ENCODE measurements around the gene MRPL50. TPM values are rescaled to one million over a fixed set of nuclear protein-coding genes. Genes with fewer than 3 reads are reported as not detected.
A peak's percentile ranks its signal among the peaks of the same experiment; 100 is the strongest.

The MRPL50 gene
- polyA plus RNA-seq, 4 donors: 7.3 to 25.4 (median 11.6) TPM

GRCh38 chr9:101440714-101441230 lies 42.4 kb upstream of the MRPL50 start:
- Histone ChIP-seq H3K4me3 (ENCODE audit: low read depth in 1 of 3, low read length in 3 of 3) (peak overlapping the region in 1 of 3 donors; percentile 52), H3K9me3 (ENCODE audit: control insufficient read depth in 2 of 2, insufficient read depth in 1 of 2, low read depth in 1 of 2, low read length in 1 of 2) (peaks cover 0 to 6% of the 10 kb centered on the region in 2 donors), H3K36me3 (ENCODE audit: control insufficient read depth in 3 of 3, insufficient read depth in 2 of 3, low read depth in 1 of 3, low read length in 3 of 3) (no peaks in the 10 kb centered on the region), H3K4me1 (ENCODE audit: control insufficient read depth in 3 of 3, insufficient read depth in 2 of 3, low read depth in 1 of 3, low read length in 2 of 3) (peaks cover 0 to 78% (median 2%) of the 10 kb centered on the region in 3 donors), H3K27me3 (ENCODE audit: control insufficient read depth in 3 of 3, insufficient read depth in 3 of 3, low read length in 3 of 3) (peaks cover 0 to 2% (median 0%) of the 10 kb centered on the region in 3 donors), H3K27ac (ENCODE audit: low read depth in 1 of 3, low read length in 2 of 3) (peak overlapping the region; percentile 84 to 93 (median 92))
- peak; percentile 92 to 96 for DNase-seq
- FAIRE-seq: peak; percentile 92
- WGBS, 3 donors: 3 to 41% (median 25%) methylated on average over 3 of the region's 3 CpGs

- peaks cover 0 to 79% (median 5%) of the 10 kb centered on the region in 3 donors for H3K4me1 ChIP-seq (ENCODE audit: control insufficient read depth in 3 of 3, insufficient read depth in 2 of 3, low read depth in 1 of 3, low read length in 2 of 3)
- peak overlapping the region; percentile 61 to 93 (median 78) for H3K27ac ChIP-seq (ENCODE audit: low read depth in 1 of 3, low read length in 2 of 3)
- no peak overlapping the region for H3K4me3 ChIP-seq (ENCODE audit: low read depth in 1 of 3, low read length in 3 of 3)
- no peaks in the 10 kb centered on the region for H3K36me3 ChIP-seq (ENCODE audit: control insufficient read depth in 3 of 3, insufficient read depth in 2 of 3, low read depth in 1 of 3, low read length in 3 of 3)
- H3K27me3 ChIP-seq (ENCODE audit: control insufficient read depth in 3 of 3, insufficient read depth in 3 of 3, low read length in 3 of 3): peaks cover 0 to 2% (median 0%) of the 10 kb centered on the region in 3 donors
- DNase-seq (peak in 1 of 2 donors; percentile 68), FAIRE-seq (no peak)
- 19 to 58% (median 30%) methylated on average over 3 of the region's 3 CpGs for WGBS, 3 donors
- H3K9me3 ChIP-seq (ENCODE audit: control insufficient read depth in 2 of 2, insufficient read depth in 1 of 2, low read depth in 1 of 2, low read length in 1 of 2): peaks cover 0 to 5% of the 10 kb centered on the region in 2 donors
Observed at GRCh38 chr9:101438523-101438922, 40.1 kb upstream of the MRPL50 start.

- Histone ChIP-seq H3K27ac (ENCODE audit: low read depth in 1 of 3, low read length in 2 of 3) (peak overlapping the region; percentile 61 to 93 (median 80)), H3K9me3 (ENCODE audit: control insufficient read depth in 2 of 2, insufficient read depth in 1 of 2, low read depth in 1 of 2, low read length in 1 of 2) (no peaks in the 10 kb centered on the region), H3K4me1 (ENCODE audit: control insufficient read depth in 3 of 3, insufficient read depth in 2 of 3, low read depth in 1 of 3, low read length in 2 of 3) (peaks cover 0 to 77% (median 5%) of the 10 kb centered on the region in 3 donors), H3K36me3 (ENCODE audit: control insufficient read depth in 3 of 3, insufficient read depth in 2 of 3, low read depth in 1 of 3, low read length in 3 of 3) (no peaks in the 10 kb centered on the region), H3K4me3 (ENCODE audit: low read depth in 1 of 3, low read length in 3 of 3) (no peak overlapping the region), H3K27me3 (ENCODE audit: control insufficient read depth in 3 of 3, insufficient read depth in 3 of 3, low read length in 3 of 3) (peaks cover 0 to 2% (median 0%) of the 10 kb centered on the region in 3 donors)
- 11 to 57% (median 31%) methylated on average over 2 of the region's 2 CpGs for WGBS, 3 donors
- DNase-seq (peak; percentile 92 to 99), FAIRE-seq (peak; percentile 15)
Observed at GRCh38 chr9:101437806-101438232, 39.4 kb upstream of the MRPL50 start.

- Histone ChIP-seq H3K27ac (ENCODE audit: low read depth in 1 of 3, low read length in 2 of 3) (peak within 1 kb of the TSS; percentile 88 to 97 (median 93)), H3K4me1 (ENCODE audit: control insufficient read depth in 3 of 3, insufficient read depth in 2 of 3, low read depth in 1 of 3, low read length in 2 of 3) (peaks cover 4 to 75% (median 7%) of the 10 kb centered on the region in 3 donors), H3K36me3 (ENCODE audit: control insufficient read depth in 3 of 3, insufficient read depth in 2 of 3, low read depth in 1 of 3, low read length in 3 of 3) (peaks cover 0 to 8% (median 0%) of the 10 kb centered on the region in 3 donors), H3K27me3 (ENCODE audit: control insufficient read depth in 3 of 3, insufficient read depth in 3 of 3, low read length in 3 of 3) (no peaks in the 10 kb centered on the region), H3K4me3 (ENCODE audit: low read depth in 1 of 3, low read length in 3 of 3) (peak within 1 kb of the TSS in 2 of 3 donors; percentile 33 to 89), H3K9me3 (ENCODE audit: control insufficient read depth in 2 of 2, insufficient read depth in 1 of 2, low read depth in 1 of 2, low read length in 1 of 2) (no peaks in the 10 kb centered on the region)
- DNase-seq: peak in 1 of 2 donors; percentile 83
- no peak for FAIRE-seq
- 11 to 46% (median 17%) methylated on average over 2 of the region's 2 CpGs for WGBS, 3 donors
Observed at GRCh38 chr9:101435601-101436079, 37.2 kb upstream of the MRPL50 start, which contains the start of gene ALDOB. TSS of gene ALDOB (minus strand) at chr9:101435774. CDS start at chr9:101430887, 4,887 bp downstream.

GRCh38 chr9:101434998-101435397 lies 36.6 kb upstream of the MRPL50 start:
- Histone ChIP-seq H3K4me1 (ENCODE audit: control insufficient read depth in 3 of 3, insufficient read depth in 2 of 3, low read depth in 1 of 3, low read length in 2 of 3) (peaks cover 4 to 73% (median 7%) of the 10 kb centered on the region in 3 donors), H3K27ac (ENCODE audit: low read depth in 1 of 3, low read length in 2 of 3) (peak overlapping the region; percentile 88 to 97 (median 93)), H3K27me3 (ENCODE audit: control insufficient read depth in 3 of 3, insufficient read depth in 3 of 3, low read length in 3 of 3) (no peaks in the 10 kb centered on the region), H3K4me3 (ENCODE audit: low read depth in 1 of 3, low read length in 3 of 3) (peak overlapping the region in 2 of 3 donors; percentile 33 to 89), H3K9me3 (ENCODE audit: control insufficient read depth in 2 of 2, insufficient read depth in 1 of 2, low read depth in 1 of 2, low read length in 1 of 2) (no peaks in the 10 kb centered on the region), H3K36me3 (ENCODE audit: control insufficient read depth in 3 of 3, insufficient read depth in 2 of 3, low read depth in 1 of 3, low read length in 3 of 3) (peaks cover 0 to 12% (median 3%) of the 10 kb centered on the region in 3 donors)
- FAIRE-seq: no peak
- peak; percentile 55 to 66 for DNase-seq
- 11 to 44% (median 26%) methylated on average over 3 of the region's 3 CpGs for WGBS, 3 donors

- Histone ChIP-seq H3K4me3 (ENCODE audit: low read depth in 1 of 3, low read length in 3 of 3) (peak overlapping the region in 2 of 3 donors; percentile 33 to 89), H3K4me1 (ENCODE audit: control insufficient read depth in 3 of 3, insufficient read depth in 2 of 3, low read depth in 1 of 3, low read length in 2 of 3) (peaks cover 6 to 61% (median 7%) of the 10 kb centered on the region in 3 donors)
- DNase-seq: peak; percentile 84 to 88
Observed at GRCh38 chr9:101433229-101433628, 34.8 kb upstream of the MRPL50 start.

GRCh38 chr9:101432740-101433139 lies 34.3 kb upstream of the MRPL50 start:
- FAIRE-seq (no peak), DNase-seq (peak in 1 of 2 donors; percentile 51)
- 14 to 52% (median 29%) methylated on average over 1 of the region's 1 CpG for WGBS, 3 donors
- Histone ChIP-seq H3K9me3 (ENCODE audit: control insufficient read depth in 2 of 2, insufficient read depth in 1 of 2, low read depth in 1 of 2, low read length in 1 of 2) (no peaks in the 10 kb centered on the region), H3K4me3 (ENCODE audit: low read depth in 1 of 3, low read length in 3 of 3) (peak overlapping the region in 2 of 3 donors; percentile 12 to 89), H3K27me3 (ENCODE audit: control insufficient read depth in 3 of 3, insufficient read depth in 3 of 3, low read length in 3 of 3) (no peaks in the 10 kb centered on the region), H3K36me3 (ENCODE audit: control insufficient read depth in 3 of 3, insufficient read depth in 2 of 3, low read depth in 1 of 3, low read length in 3 of 3) (peaks cover 0 to 26% (median 12%) of the 10 kb centered on the region in 3 donors), H3K27ac (ENCODE audit: low read depth in 1 of 3, low read length in 2 of 3) (peak overlapping the region in 2 of 3 donors; percentile 55 to 93), H3K4me1 (ENCODE audit: control insufficient read depth in 3 of 3, insufficient read depth in 2 of 3, low read depth in 1 of 3, low read length in 2 of 3) (peaks cover 6 to 56% (median 7%) of the 10 kb centered on the region in 3 donors)

More at GRCh38 chr9:101433229-101433628, 34.8 kb upstream of the MRPL50 start:
- Histone ChIP-seq H3K27ac (ENCODE audit: low read depth in 1 of 3, low read length in 2 of 3) (peak overlapping the region; percentile 20 to 93 (median 45)), H3K27me3 (ENCODE audit: control insufficient read depth in 3 of 3, insufficient read depth in 3 of 3, low read length in 3 of 3) (no peaks in the 10 kb centered on the region), H3K9me3 (ENCODE audit: control insufficient read depth in 2 of 2, insufficient read depth in 1 of 2, low read depth in 1 of 2, low read length in 1 of 2) (no peaks in the 10 kb centered on the region), H3K36me3 (ENCODE audit: control insufficient read depth in 3 of 3, insufficient read depth in 2 of 3, low read depth in 1 of 3, low read length in 3 of 3) (peaks cover 0 to 25% (median 12%) of the 10 kb centered on the region in 3 donors)
- peak; percentile 49 for FAIRE-seq
- 21 to 48% (median 36%) methylated on average over 3 of the region's 3 CpGs for WGBS, 3 donors

- DNase-seq (peak in 1 of 2 donors; percentile 49), FAIRE-seq (no peak)
- H3K4me1 ChIP-seq (ENCODE audit: control insufficient read depth in 3 of 3, insufficient read depth in 2 of 3, low read depth in 1 of 3, low read length in 2 of 3): peaks cover 6 to 55% (median 7%) of the 10 kb centered on the region in 3 donors
- no peaks in the 10 kb centered on the region for H3K9me3 ChIP-seq (ENCODE audit: control insufficient read depth in 2 of 2, insufficient read depth in 1 of 2, low read depth in 1 of 2, low read length in 1 of 2)
- H3K4me3 ChIP-seq (ENCODE audit: low read depth in 1 of 3, low read length in 3 of 3): peak overlapping the region in 2 of 3 donors; percentile 1 to 89
- H3K27me3 ChIP-seq (ENCODE audit: control insufficient read depth in 3 of 3, insufficient read depth in 3 of 3, low read length in 3 of 3): no peaks in the 10 kb centered on the region
- peaks cover 0 to 30% (median 15%) of the 10 kb centered on the region in 3 donors for H3K36me3 ChIP-seq (ENCODE audit: control insufficient read depth in 3 of 3, insufficient read depth in 2 of 3, low read depth in 1 of 3, low read length in 3 of 3)
- H3K27ac ChIP-seq (ENCODE audit: low read depth in 1 of 3, low read length in 2 of 3): peak overlapping the region in 2 of 3 donors; percentile 54 to 93
Observed at GRCh38 chr9:101432171-101432570, 33.8 kb upstream of the MRPL50 start.

All from small intestine (tissue), 7 donors.